Mammary epithelial cell (primary cell): ENCODE results near the gene PDLIM1.

Source experiments
- EZH2 ChIP-seq: IDR thresholded peaks from 2 replicates; pipeline ENCODE4 v1.6.1; 2012; ENCODE audit warnings: low read length, inconsistent platforms, borderline replicate concordance
- TF ChIP-seq, protein P1 (sequence below), 2 donors: IDR thresholded peaks in 1 of 2; conservative IDR thresholded peaks in 1 of 2; 2 replicates each; pipeline ENCODE4 v1.5.1; 2011 to 2012; ENCODE audit warnings: inconsistent platforms in 2 of 2, low read length in 2 of 2, mild to moderate bottlenecking in 2 of 2, control low read depth in 1 of 2, low read depth in 1 of 2; ENCODE audit not compliant: insufficient read depth in 1 of 2; ENCODE audit errors: extremely low read depth in 1 of 2

DNA sequence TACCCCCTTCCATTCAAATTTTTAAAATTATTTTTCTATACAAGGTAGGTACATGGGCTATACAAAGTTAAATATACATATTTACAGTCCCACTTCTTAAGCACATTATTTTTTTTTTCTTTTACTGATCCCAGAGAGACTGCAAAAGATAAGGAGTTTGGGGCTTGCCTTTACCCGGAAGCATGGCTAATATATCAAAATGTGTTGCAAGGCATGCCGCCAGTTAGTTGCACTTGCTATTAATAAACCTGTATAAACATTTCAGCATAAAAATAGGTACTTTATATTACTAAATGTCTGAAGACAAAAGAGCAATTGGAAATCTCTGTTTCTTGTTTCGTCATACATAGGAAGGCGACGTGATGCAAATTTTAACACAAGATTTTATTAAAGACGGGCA, 21.5 kb upstream of the PDLIM1 start:
- TF ChIP-seq, protein P1, sequence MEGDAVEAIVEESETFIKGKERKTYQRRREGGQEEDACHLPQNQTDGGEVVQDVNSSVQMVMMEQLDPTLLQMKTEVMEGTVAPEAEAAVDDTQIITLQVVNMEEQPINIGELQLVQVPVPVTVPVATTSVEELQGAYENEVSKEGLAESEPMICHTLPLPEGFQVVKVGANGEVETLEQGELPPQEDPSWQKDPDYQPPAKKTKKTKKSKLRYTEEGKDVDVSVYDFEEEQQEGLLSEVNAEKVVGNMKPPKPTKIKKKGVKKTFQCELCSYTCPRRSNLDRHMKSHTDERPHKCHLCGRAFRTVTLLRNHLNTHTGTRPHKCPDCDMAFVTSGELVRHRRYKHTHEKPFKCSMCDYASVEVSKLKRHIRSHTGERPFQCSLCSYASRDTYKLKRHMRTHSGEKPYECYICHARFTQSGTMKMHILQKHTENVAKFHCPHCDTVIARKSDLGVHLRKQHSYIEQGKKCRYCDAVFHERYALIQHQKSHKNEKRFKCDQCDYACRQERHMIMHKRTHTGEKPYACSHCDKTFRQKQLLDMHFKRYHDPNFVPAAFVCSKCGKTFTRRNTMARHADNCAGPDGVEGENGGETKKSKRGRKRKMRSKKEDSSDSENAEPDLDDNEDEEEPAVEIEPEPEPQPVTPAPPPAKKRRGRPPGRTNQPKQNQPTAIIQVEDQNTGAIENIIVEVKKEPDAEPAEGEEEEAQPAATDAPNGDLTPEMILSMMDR (conservative IDR thresholded peaks at IDR 0.05 in 1 of 2, IDR thresholded peaks at IDR 0.05 in 1 of 2; ENCODE audit: extremely low read depth in 1 of 2, insufficient read depth in 1 of 2, low read depth in 1 of 2, low read length in 2 of 2), result no peak
- no peak for TF ChIP-seq EZH2
